Adrenal gland (tissue), 5 donors: ENCODE measurements around the gene DOHH.

Source experiments
- CTCF ChIP-seq, 6 experiments: fragments of 450-650 bp in 4 of 6; fragments of 200-600 bp in 2 of 6; sonication (generic) in 1 of 6; IDR thresholded peaks; 1 replicate in 5 of 6; 2 replicates in 1 of 6; pipeline versions ENCODE4 v1.5.1 to v1.8.0; 2016 to 2021; ENCODE audit warnings: antibody characterized with exemption in 6 of 6, mild to moderate bottlenecking in 2 of 6, moderate library complexity in 1 of 6
- POLR2A ChIP-seq, 2 donors: fragments of 450-650 bp; IDR thresholded peaks; one replicate each; pipeline ENCODE4 v1.6.1; 2017; ENCODE audit warnings: antibody characterized with exemption in 2 of 2, mild to moderate bottlenecking in 2 of 2, moderate library complexity in 1 of 2
- donor health status: DM: no; HTN: no; CAD: no.

GRCh38 chr19:3470500-3471128 lies 29.9 kb downstream of the DOHH start:
- TF ChIP-seq CTCF (IDR thresholded peaks at IDR 0.05) = no peak
- TF ChIP-seq POLR2A (IDR thresholded peaks at IDR 0.05) = no peak
